Spleen (tissue), 11 donors: ENCODE measurements around the gene TPCN2. TPM values are rescaled to one million over a fixed set of nuclear protein-coding genes. Genes with fewer than 3 reads are reported as not detected.

ENCODE experiments used
- DNase-seq: peaks from one replicate; pipeline ENCODE4 v3.0.0-alpha.2; 2020
- H3K27ac ChIP-seq, 8 donors: fragments of 200-600 bp; sonication (generic) in 7 of 8; 1 replicate in 4 of 8; 2 replicates in 4 of 8; pipeline versions ENCODE4 v1.5.0 to v1.8.0; 2016 to 2021; ENCODE audit warnings: inconsistent platforms in 4 of 8, mild to moderate bottlenecking in 4 of 8, moderate library complexity in 1 of 8
- H3K27me3 ChIP-seq, 7 donors: fragments of 200-600 bp; sonication (generic) in 6 of 7; replicated peaks in 1 of 7; 1 replicate in 4 of 7; 2 replicates in 3 of 7; pipeline versions ENCODE4 v1.5.0 to v1.8.0; 2016 to 2021; ENCODE audit warnings: inconsistent platforms in 3 of 7, mild to moderate bottlenecking in 1 of 7
- H3K36me3 ChIP-seq, 6 donors: fragments of 200-600 bp; sonication (generic) in 5 of 6; 1 replicate in 4 of 6; 2 replicates in 2 of 6; pipeline versions ENCODE4 v1.5.0 to v1.8.0; 2016 to 2021; ENCODE audit warnings: inconsistent platforms in 2 of 6
- H3K4me1 ChIP-seq, 6 donors: fragments of 200-600 bp; sonication (generic) in 5 of 6; 1 replicate in 3 of 6; 2 replicates in 3 of 6; pipeline versions ENCODE4 v1.5.0 to v1.8.0; 2016 to 2021; ENCODE audit warnings: inconsistent platforms in 3 of 6
- H3K4me3 ChIP-seq, 8 donors: fragments of 200-600 bp; sonication (generic) in 7 of 8; 1 replicate in 4 of 8; 2 replicates in 4 of 8; pipeline versions ENCODE4 v1.5.0 to v1.8.0; 2016 to 2021; ENCODE audit warnings: inconsistent platforms in 4 of 8, mild to moderate bottlenecking in 4 of 8, moderate library complexity in 2 of 8
- H3K9me3 ChIP-seq, 8 donors: fragments of 200-600 bp; sonication (generic) in 7 of 8; 1 replicate in 4 of 8; 2 replicates in 4 of 8; pipeline versions ENCODE4 v1.5.0 to v1.8.0; 2016 to 2021; ENCODE audit warnings: inconsistent platforms in 4 of 8
- CTCF ChIP-seq, 11 experiments: fragments of 200-600 bp in 7 of 11; fragments of 450-650 bp in 4 of 11; sonication (generic) in 4 of 11; IDR thresholded peaks in 8 of 11; conservative IDR thresholded peaks in 3 of 11; 1 replicate in 7 of 11; 2 replicates in 4 of 11; pipeline versions ENCODE4 v1.4.0 to v1.8.0; 2016 to 2021; ENCODE audit warnings: antibody characterized with exemption in 11 of 11, inconsistent platforms in 4 of 11, mild to moderate bottlenecking in 1 of 11
- POLR2A ChIP-seq, 3 donors: fragments of 450-650 bp; IDR thresholded peaks; one replicate each; pipeline ENCODE4 v1.5.1; 2017; ENCODE audit warnings: antibody characterized with exemption in 3 of 3, mild to moderate bottlenecking in 1 of 3
- POLR2AphosphoS5 ChIP-seq, 3 donors: sonication (generic); formaldehyde crosslinking; IDR thresholded peaks; one replicate each; pipeline ENCODE4 v1.5.1; 2017; ENCODE audit warnings: antibody characterized with exemption in 3 of 3
- WGBS, 5 donors: extraction: QIAGEN DNeasy Blood & Tissue Kit in 3 of 5; methylation state at CpG; one replicate each; pipeline versions ENCODE4 v1.1.5 to v1.1.7; 2013 to 2018; 5-methylcytosine and 5-hydroxymethylcytosine counted together
- intact Hi-C: fragments of 100-400 bp; cut with DNase I; formaldehyde crosslinking; loops from one replicate; pipeline ENCODE4 v1.15.0; 2023; ENCODE audit warnings: low total_unique reads
- polyA plus RNA-seq, 3 donors: library from polyadenylated mRNA; stranded (reverse); fragments of 200-250 nt; gene quantifications; one replicate each; pipeline ENCODE4 v1.2.1, GENCODE V29; 2013
- total RNA-seq, 7 donors: library from RNA; depleted of rRNA in 3 of 7; stranded (reverse); fragments of >200 nt in 3 of 7; fragmentation: NEBNext Ultra II Directional in 4 of 7; extraction: Animal tissue kit (Norgen Biotek cat#: 25700) in 4 of 7; gene quantifications; one replicate each; pipeline versions ENCODE4 v1.1.0 to v1.2.1, GENCODE V29; 2016 to 2021
- donor health status: healthy with polysubstance abuse.
- donor health status: DM: no; HTN: no; CAD: no; lungs with moderate emphysema.
- donor health status: DM: no; HTN: no; CAD: no.
- donor health status: Bipolar disorder and iron deficiency.
- donor health status: healthy.
- donor health status: DM: no; HTN: no; CAD: no.
- donor health status: DM: yes; HTN: yes; CAD: no.

TPCN2 gene
- total and polyA plus RNA-seq, 10 donors: 3.6 to 30.4 (median 24.1) TPM

GRCh38 chr11:69053169-69053477 is 4.4 kb downstream of the TPCN2 start:
- TF ChIP-seq CTCF (IDR thresholded peaks at IDR 0.05 in 8 of 11, conservative IDR thresholded peaks at IDR 0.05 in 3 of 11) (no peak), POLR2AphosphoS5 (IDR thresholded peaks at IDR 0.05) (no peak), POLR2A (IDR thresholded peaks at IDR 0.05) (no peak)
- peaks cover 11 to 91% (median 71%) of the 10 kb centered on the region in 6 donors for H3K4me1 ChIP-seq
- no peak overlapping the region for H3K4me3 ChIP-seq
- DNase-seq: no peak
- peak overlapping the region in 1 of 8 donors; percentile 40 for H3K27ac ChIP-seq
- intact Hi-C loops: no loop called here
- peaks cover 0 to 50% (median 25%) of the 10 kb centered on the region in 6 donors for H3K36me3 ChIP-seq
- H3K27me3 ChIP-seq: no peaks in the 10 kb centered on the region
- H3K9me3 ChIP-seq: no peaks in the 10 kb centered on the region
- 90 to 96% (median 94%) methylated on average over 5 to 9 of the region's 9 CpGs for WGBS, 5 donors

GRCh38 chr11:69053546-69054396 is 5.0 kb downstream of the TPCN2 start:
- Histone ChIP-seq H3K4me3 (no peak overlapping the region), H3K27me3 (no peaks in the 10 kb centered on the region), H3K36me3 (peaks cover 0 to 56% (median 31%) of the 10 kb centered on the region in 6 donors), H3K27ac (no peak overlapping the region), H3K4me1 (peaks cover 11 to 86% (median 66%) of the 10 kb centered on the region in 6 donors), H3K9me3 (no peaks in the 10 kb centered on the region)
- intact Hi-C loops: no loop called here
- TF ChIP-seq POLR2AphosphoS5 (IDR thresholded peaks at IDR 0.05): no peak
- TF ChIP-seq POLR2A (IDR thresholded peaks at IDR 0.05): no peak
- no peak for TF ChIP-seq CTCF (IDR thresholded peaks at IDR 0.05 in 8 of 11, conservative IDR thresholded peaks at IDR 0.05 in 3 of 11)
- no peak for DNase-seq
- 77 to 93% (median 84%) methylated on average over 18 to 35 of the region's 35 CpGs for WGBS, 5 donors

- WGBS, 5 donors: 90 to 94% (median 93%) methylated on average over 26 to 31 of the region's 31 CpGs
- H3K36me3 ChIP-seq: peaks cover 0 to 65% (median 36%) of the 10 kb centered on the region in 6 donors
- peak in 1 of 3 donors; percentile 20 for TF ChIP-seq POLR2AphosphoS5 (IDR thresholded peaks at IDR 0.05)
- no peak for TF ChIP-seq POLR2A (IDR thresholded peaks at IDR 0.05)
- no peaks in the 10 kb centered on the region for H3K27me3 ChIP-seq
- intact Hi-C loops: no loop called here
- H3K4me1 ChIP-seq: peaks cover 10 to 80% (median 61%) of the 10 kb centered on the region in 6 donors
- H3K9me3 ChIP-seq: no peaks in the 10 kb centered on the region
- DNase-seq: no peak
- no peak overlapping the region for H3K4me3 ChIP-seq
- peak overlapping the region in 2 of 8 donors; percentile 69 to 84 for H3K27ac ChIP-seq
Observed at GRCh38 chr11:69054397-69055211, 5.9 kb downstream of the TPCN2 start.

GRCh38 chr11:69055212-69055586 is 6.5 kb downstream of the TPCN2 start:
- peak overlapping the region in 3 of 8 donors; percentile 69 to 84 (median 77) for H3K27ac ChIP-seq
- WGBS, 5 donors: 95 to 99% (median 96%) methylated on average over 20 to 21 of the region's 21 CpGs
- no peak overlapping the region for H3K4me3 ChIP-seq
- intact Hi-C loops: no loop called here
- peaks cover 4 to 74% (median 55%) of the 10 kb centered on the region in 6 donors for H3K4me1 ChIP-seq
- no peak for TF ChIP-seq POLR2A (IDR thresholded peaks at IDR 0.05)
- TF ChIP-seq POLR2AphosphoS5 (IDR thresholded peaks at IDR 0.05): no peak
- TF ChIP-seq CTCF (IDR thresholded peaks at IDR 0.05 in 8 of 11, conservative IDR thresholded peaks at IDR 0.05 in 3 of 11): no peak
- no peaks in the 10 kb centered on the region for H3K27me3 ChIP-seq
- H3K36me3 ChIP-seq: peaks cover 0 to 71% (median 39%) of the 10 kb centered on the region in 6 donors
- no peak for DNase-seq
- H3K9me3 ChIP-seq: no peaks in the 10 kb centered on the region
